ENCODE measurements around the gene TOP1. TPM values are rescaled to one million over a fixed set of nuclear protein-coding genes. Genes with fewer than 3 reads are reported as not detected.
A peak's percentile ranks its signal among the peaks of the same experiment; 100 is the strongest.

Gene TOP1
- total RNA-seq, 3 donors from 2014 or later (not counting 1 experiment from before 2014, with no cell fraction given): 32.2 to 36.3 (median 36.3) TPM

DNA sequence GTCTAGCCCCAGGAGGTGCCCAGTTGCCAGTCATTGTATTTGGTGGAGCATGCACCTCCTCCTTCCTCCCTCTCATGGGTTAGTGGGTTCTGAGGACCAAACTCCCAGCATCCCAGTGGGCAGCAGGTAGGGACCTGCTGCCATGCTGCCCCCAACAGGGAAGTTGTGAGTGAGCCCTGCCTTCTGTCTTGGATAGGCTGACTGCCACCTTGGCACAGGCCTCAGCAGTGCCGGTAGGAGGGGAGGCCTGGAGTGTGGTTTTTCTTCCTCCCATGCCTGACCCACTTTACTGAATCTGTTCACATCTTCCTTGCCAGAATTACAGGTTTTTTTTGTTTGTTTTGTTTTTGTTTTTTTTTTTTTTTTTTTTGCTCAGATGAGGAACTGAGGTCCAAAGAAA lies 133.3 kb downstream of the TOP1 start:
- H3K36me3 Mint-ChIP-seq: peaks cover 17% of the 10 kb centered on the region
- Histone ChIP-seq H3K4me1 (ENCODE audit: control insufficient read depth, insufficient read depth, low read length) (peaks cover 62% of the 10 kb centered on the region), H3K27ac (ENCODE audit: low read length) (no peak overlapping the region), H3K4me3 (ENCODE audit: low read length) (no peak overlapping the region), H3K9me3 (ENCODE audit: control insufficient read depth, insufficient read depth, low read length) (no peaks in the 10 kb centered on the region), H3K36me3 (ENCODE audit: control insufficient read depth, insufficient read depth, low read length) (peaks cover 69% of the 10 kb centered on the region), H3K27me3 (ENCODE audit: control insufficient read depth, insufficient read depth, low read length) (no peaks in the 10 kb centered on the region)
- H3K9me3 Mint-ChIP-seq: no peaks in the 10 kb centered on the region
- intact Hi-C loops (cut with micrococcal nuclease): no loop called here
- H3K4me1 Mint-ChIP-seq: peaks cover 55 to 59% of the 10 kb centered on the region in 2 donors
- H3K27me3 Mint-ChIP-seq (ENCODE audit: low read depth in 2 of 2): peaks cover 0 to 5% of the 10 kb centered on the region in 2 donors
- no peak overlapping the region for H3K4me3 Mint-ChIP-seq
- no peak for TF ChIP-seq CTCF (IDR thresholded peaks at IDR 0.05)
- ATAC-seq (no peak), DNase-seq (peak in 1 of 2 donors; percentile 49)
- no CpG with 5 or more reads among the region's 1 CpG for WGBS (ENCODE audit: insufficient coverage)
- peak overlapping the region; percentile 34 to 53 for H3K27ac Mint-ChIP-seq

- intact Hi-C loops (cut with micrococcal nuclease): no loop called here
- peaks cover 0 to 5% of the 10 kb centered on the region in 2 donors for H3K27me3 Mint-ChIP-seq (ENCODE audit: low read depth in 2 of 2)
- no peak overlapping the region for H3K4me3 Mint-ChIP-seq
- H3K36me3 Mint-ChIP-seq: peaks cover 22% of the 10 kb centered on the region
- no peaks in the 10 kb centered on the region for H3K9me3 ChIP-seq (ENCODE audit: control insufficient read depth, insufficient read depth, low read length)
- DNase-seq: no peak
- WGBS (ENCODE audit: insufficient coverage): 88% methylated on average over 11 of the region's 11 CpGs
- no peak overlapping the region for H3K4me3 ChIP-seq (ENCODE audit: low read length)
- peak overlapping the region in 1 of 2 donors; percentile 34 for H3K27ac Mint-ChIP-seq
- no peaks in the 10 kb centered on the region for H3K9me3 Mint-ChIP-seq
- no peak for TF ChIP-seq CTCF (IDR thresholded peaks at IDR 0.05)
- no peak overlapping the region for H3K27ac ChIP-seq (ENCODE audit: low read length)
- ATAC-seq: no peak
- peaks cover 62% of the 10 kb centered on the region for H3K4me1 ChIP-seq (ENCODE audit: control insufficient read depth, insufficient read depth, low read length)
- H3K36me3 ChIP-seq (ENCODE audit: control insufficient read depth, insufficient read depth, low read length): peaks cover 74% of the 10 kb centered on the region
- peaks cover 55 to 59% of the 10 kb centered on the region in 2 donors for H3K4me1 Mint-ChIP-seq
- no peaks in the 10 kb centered on the region for H3K27me3 ChIP-seq (ENCODE audit: control insufficient read depth, insufficient read depth, low read length)
These were observed 133.8 kb downstream of the TOP1 start for GRCh38 chr20:41162396-41162795.

GRCh38 chr20:41163821-41164220 lies 135.2 kb downstream of the TOP1 start:
- ATAC-seq: no peak
- H3K36me3 ChIP-seq (ENCODE audit: control insufficient read depth, insufficient read depth, low read length): peaks cover 85% of the 10 kb centered on the region
- no peak overlapping the region for H3K27ac ChIP-seq (ENCODE audit: low read length)
- H3K36me3 Mint-ChIP-seq: peaks cover 23% of the 10 kb centered on the region
- peaks cover 62% of the 10 kb centered on the region for H3K4me1 ChIP-seq (ENCODE audit: control insufficient read depth, insufficient read depth, low read length)
- DNase-seq: no peak
- 99% methylated on average over 11 of the region's 11 CpGs for WGBS (ENCODE audit: insufficient coverage)
- H3K27ac Mint-ChIP-seq: peak overlapping the region in 1 of 2 donors; percentile 38
- peaks cover 51 to 58% of the 10 kb centered on the region in 2 donors for H3K4me1 Mint-ChIP-seq
- TF ChIP-seq CTCF (IDR thresholded peaks at IDR 0.05): no peak
- H3K4me3 Mint-ChIP-seq: no peak overlapping the region
- peaks cover 0 to 5% of the 10 kb centered on the region in 2 donors for H3K27me3 Mint-ChIP-seq (ENCODE audit: low read depth in 2 of 2)
- no peaks in the 10 kb centered on the region for H3K9me3 Mint-ChIP-seq
- intact Hi-C loops (cut with micrococcal nuclease): no loop called here
- no peaks in the 10 kb centered on the region for H3K27me3 ChIP-seq (ENCODE audit: control insufficient read depth, insufficient read depth, low read length)
- H3K4me3 ChIP-seq (ENCODE audit: low read length): no peak overlapping the region
- H3K9me3 ChIP-seq (ENCODE audit: control insufficient read depth, insufficient read depth, low read length): no peaks in the 10 kb centered on the region
